Vagina (tissue), 2 donors: ENCODE results near the gene EGFR. TPM values are rescaled to one million over a fixed set of nuclear protein-coding genes. Genes with fewer than 3 reads are reported as not detected.

Experiments
- DNase-seq, 2 donors: peaks; one replicate each; pipeline ENCODE4 v3.0.0-alpha.2; 2017; ENCODE audit errors: extremely low spot score in 2 of 2
- H3K27ac ChIP-seq: fragments of 200-600 bp; sonication (generic); one replicate; pipeline ENCODE4 v1.5.1; 2019
- H3K27me3 ChIP-seq: fragments of 200-600 bp; sonication (generic); one replicate; pipeline ENCODE4 v1.5.1; 2019
- H3K36me3 ChIP-seq, 2 donors: fragments of 200-600 bp; sonication (generic); one replicate each; pipeline ENCODE4 v1.5.1; 2017 to 2019
- H3K4me1 ChIP-seq: fragments of 200-600 bp; sonication (generic); one replicate; pipeline ENCODE4 v1.5.1; 2019
- H3K4me3 ChIP-seq, 2 donors: fragments of 200-600 bp; sonication (generic); 1 replicate in 1 of 2; 2 replicates in 1 of 2; pipeline ENCODE4 v1.5.1; 2016 to 2019
- H3K9me3 ChIP-seq: fragments of 200-600 bp; sonication (generic); one replicate; pipeline ENCODE4 v1.5.1; 2019
- POLR2A ChIP-seq, 2 donors: fragments of 450-650 bp; IDR thresholded peaks; one replicate each; pipeline ENCODE4 v1.6.1; 2017; ENCODE audit warnings: antibody characterized with exemption in 2 of 2, mild to moderate bottlenecking in 2 of 2, moderate library complexity in 2 of 2
- POLR2AphosphoS5 ChIP-seq, 2 donors: sonication (generic); formaldehyde crosslinking; IDR thresholded peaks; one replicate each; pipeline ENCODE4 v1.9.0; 2017; ENCODE audit warnings: antibody characterized with exemption in 2 of 2, mild to moderate bottlenecking in 2 of 2, low read depth in 1 of 2; ENCODE audit not compliant: insufficient read depth in 1 of 2
- intact Hi-C: fragments of 100-400 bp; cut with DNase I; formaldehyde crosslinking; loops from one replicate; pipeline ENCODE4 v1.15.1; 2023
- total RNA-seq: library from RNA; depleted of rRNA; stranded (reverse); fragments of >200 nt; gene quantifications from one replicate; pipeline ENCODE4 v1.2.3, GENCODE V29; 2016
- TF ChIP-seq, protein P1 (sequence below), 3 experiments: fragments of 450-650 bp in 2 of 3; fragments of 200-600 bp in 1 of 3; sonication (generic) in 1 of 3; IDR thresholded peaks; one replicate each; pipeline ENCODE4 v1.5.1; 2017 to 2019; ENCODE audit warnings: antibody characterized with exemption in 3 of 3, mild to moderate bottlenecking in 2 of 3, moderate library complexity in 2 of 3

Gene EGFR
- total RNA-seq, 1 donor from 2014 or later: 130 TPM

- Histone ChIP-seq H3K4me1 (peaks cover 64% of the 10 kb centered on the region), H3K27me3 (no peaks in the 10 kb centered on the region), H3K27ac (peak overlapping the region; percentile 78), H3K36me3 (peaks cover 0 to 3% of the 10 kb centered on the region in 2 donors), H3K9me3 (no peaks in the 10 kb centered on the region), H3K4me3 (no peak overlapping the region)
- TF ChIP-seq POLR2A (IDR thresholded peaks at IDR 0.05): no peak
- TF ChIP-seq, protein P1, sequence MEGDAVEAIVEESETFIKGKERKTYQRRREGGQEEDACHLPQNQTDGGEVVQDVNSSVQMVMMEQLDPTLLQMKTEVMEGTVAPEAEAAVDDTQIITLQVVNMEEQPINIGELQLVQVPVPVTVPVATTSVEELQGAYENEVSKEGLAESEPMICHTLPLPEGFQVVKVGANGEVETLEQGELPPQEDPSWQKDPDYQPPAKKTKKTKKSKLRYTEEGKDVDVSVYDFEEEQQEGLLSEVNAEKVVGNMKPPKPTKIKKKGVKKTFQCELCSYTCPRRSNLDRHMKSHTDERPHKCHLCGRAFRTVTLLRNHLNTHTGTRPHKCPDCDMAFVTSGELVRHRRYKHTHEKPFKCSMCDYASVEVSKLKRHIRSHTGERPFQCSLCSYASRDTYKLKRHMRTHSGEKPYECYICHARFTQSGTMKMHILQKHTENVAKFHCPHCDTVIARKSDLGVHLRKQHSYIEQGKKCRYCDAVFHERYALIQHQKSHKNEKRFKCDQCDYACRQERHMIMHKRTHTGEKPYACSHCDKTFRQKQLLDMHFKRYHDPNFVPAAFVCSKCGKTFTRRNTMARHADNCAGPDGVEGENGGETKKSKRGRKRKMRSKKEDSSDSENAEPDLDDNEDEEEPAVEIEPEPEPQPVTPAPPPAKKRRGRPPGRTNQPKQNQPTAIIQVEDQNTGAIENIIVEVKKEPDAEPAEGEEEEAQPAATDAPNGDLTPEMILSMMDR (IDR thresholded peaks at IDR 0.05): no peak
- TF ChIP-seq POLR2AphosphoS5 (IDR thresholded peaks at IDR 0.05; ENCODE audit: insufficient read depth in 1 of 2, low read depth in 1 of 2): peak in 1 of 2 donors; percentile 33
- DNase-seq: peak in 1 of 2 donors; percentile 70
- intact Hi-C loops: no loop called here
These were observed 46.9 kb downstream of the EGFR start for GRCh38 chr7:55065511-55066229.

- Histone ChIP-seq H3K27ac (peak overlapping the region; percentile 78), H3K4me3 (no peak overlapping the region), H3K9me3 (no peaks in the 10 kb centered on the region), H3K4me1 (peaks cover 64% of the 10 kb centered on the region), H3K36me3 (peaks cover 0 to 3% of the 10 kb centered on the region in 2 donors), H3K27me3 (no peaks in the 10 kb centered on the region)
- TF ChIP-seq, protein P1 (IDR thresholded peaks at IDR 0.05): no peak
- TF ChIP-seq POLR2A (IDR thresholded peaks at IDR 0.05): no peak
- TF ChIP-seq POLR2AphosphoS5 (IDR thresholded peaks at IDR 0.05; ENCODE audit: insufficient read depth in 1 of 2, low read depth in 1 of 2): no peak
- intact Hi-C loops: no loop called here
- DNase-seq: peak in 1 of 2 donors; percentile 94
These were observed 47.7 kb downstream of the EGFR start for GRCh38 chr7:55066524-55066923.

DNA sequence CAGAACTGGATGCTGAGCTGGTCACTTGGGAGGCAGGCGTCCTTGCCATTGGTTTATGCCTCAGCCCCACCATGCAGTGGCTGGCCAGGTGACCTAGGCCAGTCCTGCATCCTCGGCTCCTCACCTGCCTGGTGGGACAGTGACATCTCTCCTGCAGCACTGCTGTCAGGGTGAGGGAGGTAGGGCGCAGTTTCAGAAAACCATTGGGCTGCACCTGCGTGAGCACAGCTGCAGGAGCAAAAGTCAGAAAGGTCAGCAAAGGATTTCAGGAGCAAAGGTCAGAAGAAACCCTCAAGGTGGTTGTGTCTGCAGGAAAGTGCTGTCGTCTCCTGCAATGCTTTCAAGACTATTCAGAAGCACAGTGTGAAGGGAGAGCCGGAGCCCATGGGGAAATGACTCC is 48.1 kb downstream of the EGFR start:
- TF ChIP-seq POLR2A (IDR thresholded peaks at IDR 0.05) (no peak), POLR2AphosphoS5 (IDR thresholded peaks at IDR 0.05; ENCODE audit: insufficient read depth in 1 of 2, low read depth in 1 of 2) (no peak)
- TF ChIP-seq, protein P1 (IDR thresholded peaks at IDR 0.05): no peak
- Histone ChIP-seq H3K27me3 (no peaks in the 10 kb centered on the region), H3K36me3 (peaks cover 0 to 3% of the 10 kb centered on the region in 2 donors), H3K9me3 (no peaks in the 10 kb centered on the region), H3K27ac (peak overlapping the region; percentile 78), H3K4me3 (no peak overlapping the region), H3K4me1 (peaks cover 64% of the 10 kb centered on the region)
- intact Hi-C loops: no loop called here
- peak in 1 of 2 donors; percentile 85 for DNase-seq

DNA sequence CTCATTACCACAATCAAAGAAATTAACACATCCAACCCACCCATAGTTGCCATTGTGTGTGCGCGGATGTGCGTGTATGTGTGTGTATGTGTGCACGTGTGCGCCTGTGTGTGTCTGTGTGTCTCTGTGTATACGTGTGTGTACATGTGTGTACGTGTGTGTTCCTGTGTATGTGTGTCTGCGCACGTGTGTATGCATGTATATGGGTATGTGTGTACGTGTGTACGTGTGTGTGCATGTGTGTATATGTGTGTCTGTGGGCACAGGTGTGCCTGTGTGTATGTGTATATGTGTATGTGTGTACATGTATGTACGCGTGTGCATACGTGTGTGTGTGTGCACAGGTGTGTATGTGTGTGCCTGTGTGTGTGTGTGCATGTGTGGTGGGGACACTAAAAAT is 48.9 kb downstream of the EGFR start:
- Histone ChIP-seq H3K9me3 (no peaks in the 10 kb centered on the region), H3K27ac (no peak overlapping the region), H3K4me3 (no peak overlapping the region), H3K27me3 (no peaks in the 10 kb centered on the region), H3K36me3 (peaks cover 0 to 3% of the 10 kb centered on the region in 2 donors), H3K4me1 (peaks cover 65% of the 10 kb centered on the region)
- intact Hi-C loops: no loop called here
- DNase-seq: peak in 1 of 2 donors; percentile 12
- TF ChIP-seq POLR2A (IDR thresholded peaks at IDR 0.05) (no peak), POLR2AphosphoS5 (IDR thresholded peaks at IDR 0.05; ENCODE audit: insufficient read depth in 1 of 2, low read depth in 1 of 2) (no peak)
- TF ChIP-seq, protein P1 (IDR thresholded peaks at IDR 0.05): no peak

- TF ChIP-seq POLR2A (IDR thresholded peaks at IDR 0.05) (no peak), POLR2AphosphoS5 (IDR thresholded peaks at IDR 0.05; ENCODE audit: insufficient read depth in 1 of 2, low read depth in 1 of 2) (no peak)
- TF ChIP-seq, protein P1 (IDR thresholded peaks at IDR 0.05): no peak
- Histone ChIP-seq H3K4me3 (no peak overlapping the region), H3K36me3 (peaks cover 0 to 3% of the 10 kb centered on the region in 2 donors), H3K27me3 (no peaks in the 10 kb centered on the region), H3K9me3 (no peaks in the 10 kb centered on the region), H3K4me1 (peaks cover 64% of the 10 kb centered on the region), H3K27ac (no peak overlapping the region)
- intact Hi-C loops: no loop called here
- peak in 1 of 2 donors; percentile 52 for DNase-seq
These were observed 50.5 kb downstream of the EGFR start for GRCh38 chr7:55069271-55069792.
